GM10266 (cell line): ENCODE data around the gene PPP1R12B.
"Not testable (repeated sequence)": the region's sequence is repeated elsewhere in the genome, so short reads cannot be mapped to it uniquely, and the experiment has no call there.

Experiments used
- DNase-seq: peaks from one replicate; pipeline ENCODE4 v3.0.0; 2012; ENCODE audit errors: extremely low spot score
- CTCF ChIP-seq: IDR thresholded peaks from 2 replicates; pipeline ENCODE4 v1.5.1; 2012; ENCODE audit warnings: mild to moderate bottlenecking, low read depth; ENCODE audit not compliant: control insufficient read depth, insufficient read depth; ENCODE audit errors: missing control alignments

Gene PPP1R12B

DNA sequence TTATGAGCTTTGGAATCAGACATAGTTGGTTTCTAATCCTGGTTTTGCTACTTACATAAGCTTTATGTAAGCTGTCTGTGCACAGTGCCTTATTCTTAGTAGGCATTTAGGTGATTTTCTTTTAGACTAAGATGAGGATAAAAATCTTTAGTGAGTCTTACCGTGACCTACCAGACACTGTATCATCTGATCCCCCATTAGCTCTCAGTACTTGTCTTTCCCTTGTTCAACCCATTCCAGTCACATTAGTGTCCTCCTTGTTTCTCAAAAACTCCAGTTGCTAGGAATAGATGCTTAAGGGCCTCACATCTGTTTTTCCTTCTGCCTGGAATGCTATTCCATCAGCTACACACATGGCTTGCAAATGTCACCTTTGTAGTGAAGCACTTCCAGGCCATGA lies 18.8 kb downstream of the PPP1R12B start:
- DNase-seq, result no peak
- no peak for TF ChIP-seq CTCF

DNA sequence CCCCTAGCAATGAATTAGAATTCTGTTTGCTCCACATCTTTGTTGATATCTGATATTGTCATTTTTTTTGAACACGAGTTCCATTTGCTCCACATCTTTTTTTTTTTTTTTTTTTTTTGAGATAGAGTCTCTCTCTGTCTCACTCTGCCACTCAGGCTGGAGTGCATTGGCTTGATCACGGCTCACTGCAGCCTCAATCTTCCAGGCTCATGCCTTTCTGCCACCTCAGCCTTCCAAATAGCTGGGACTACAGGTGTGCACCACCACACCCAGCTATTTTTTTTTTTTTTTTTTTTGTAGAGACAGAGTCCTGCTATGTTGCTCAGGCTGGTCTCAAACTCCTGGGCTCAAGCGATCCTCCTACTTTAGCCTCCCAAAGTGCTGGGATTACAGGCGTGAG lies 22.4 kb downstream of the PPP1R12B start:
- not testable (repeated sequence) for DNase-seq

GRCh38 chr1:202374099-202374498 lies 25.6 kb downstream of the PPP1R12B start:
- no peak for TF ChIP-seq CTCF
- no peak for DNase-seq

DNA sequence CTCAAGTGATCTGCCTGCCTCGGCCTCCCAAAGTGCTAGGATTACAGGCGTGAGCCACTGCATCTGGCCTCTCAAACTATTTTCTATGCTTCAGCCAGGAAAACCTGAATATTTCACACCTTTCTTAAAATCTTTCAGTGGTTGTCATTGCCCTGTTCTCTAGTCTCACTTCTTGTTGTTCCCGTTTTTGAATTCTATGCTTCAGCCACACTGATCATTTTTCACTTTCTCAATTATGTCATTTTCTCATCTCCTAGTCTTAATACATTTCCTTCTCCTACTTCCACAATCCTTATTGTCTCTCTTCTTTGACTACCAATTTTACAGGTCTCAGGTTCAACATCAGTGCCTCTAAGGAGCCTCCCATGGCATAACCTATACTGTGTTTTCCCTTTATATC lies 26.7 kb downstream of the PPP1R12B start:
- DNase-seq, result peak; percentile 13

GRCh38 chr1:202376247-202376646 lies 27.7 kb downstream of the PPP1R12B start:
- no peak for TF ChIP-seq CTCF
- DNase-seq, result no peak

DNA sequence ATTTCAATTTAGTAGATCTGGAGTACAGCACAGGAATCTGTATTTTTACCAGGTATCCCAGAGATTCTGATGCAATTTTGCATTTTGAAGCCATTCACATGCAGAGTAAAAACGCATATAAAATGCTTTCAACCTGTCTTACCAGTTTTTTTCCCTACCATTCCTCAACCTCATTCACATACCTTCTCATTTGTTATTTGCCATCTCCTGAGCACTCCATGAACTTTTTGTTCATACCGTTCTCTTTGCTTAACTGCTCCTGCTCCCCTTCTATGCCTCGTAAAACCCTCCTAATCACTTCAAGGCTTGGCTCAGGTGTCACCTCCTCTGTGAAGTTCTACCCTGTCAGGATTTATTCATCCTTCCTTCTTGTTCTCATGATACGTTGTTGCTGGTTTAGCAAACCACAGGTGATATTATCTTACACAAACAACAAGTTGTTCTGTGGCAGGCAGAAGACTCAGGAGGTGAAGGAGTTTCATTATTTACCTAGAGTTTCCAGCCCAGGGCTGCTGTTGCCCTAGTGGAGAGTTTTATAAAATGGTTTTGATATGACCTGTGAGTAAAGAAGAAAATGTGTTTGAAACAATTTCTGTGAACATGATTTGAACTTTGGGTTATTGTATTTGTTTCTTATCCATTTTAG lies 31.5 kb downstream of the PPP1R12B start:
- not testable (repeated sequence) for DNase-seq

- not testable (repeated sequence) for DNase-seq
These were observed 32.0 kb downstream of the PPP1R12B start for GRCh38 chr1:202380535-202380934.

- not testable (repeated sequence) for DNase-seq
These were observed 33.4 kb downstream of the PPP1R12B start for GRCh38 chr1:202381867-202382266.

DNA sequence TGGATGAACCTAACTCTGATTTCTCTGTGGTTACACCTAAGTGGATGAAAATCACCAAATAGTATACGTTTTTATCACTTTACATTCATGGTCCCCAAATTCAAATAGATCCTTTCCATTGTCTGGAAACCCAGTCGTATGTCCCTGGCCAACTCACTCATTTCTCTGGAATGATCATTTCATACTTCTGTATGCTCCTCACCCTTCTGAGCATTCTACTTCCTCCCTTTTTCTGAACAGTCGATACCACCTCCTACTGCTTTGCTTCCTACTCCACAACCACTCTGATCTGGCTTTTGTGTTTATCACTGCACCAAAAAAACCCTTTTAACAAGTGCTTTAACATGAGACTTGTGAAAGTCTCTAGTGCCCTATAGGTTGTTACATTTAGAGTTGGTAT lies 47.3 kb downstream of the PPP1R12B start:
- not testable (repeated sequence) for DNase-seq

DNA sequence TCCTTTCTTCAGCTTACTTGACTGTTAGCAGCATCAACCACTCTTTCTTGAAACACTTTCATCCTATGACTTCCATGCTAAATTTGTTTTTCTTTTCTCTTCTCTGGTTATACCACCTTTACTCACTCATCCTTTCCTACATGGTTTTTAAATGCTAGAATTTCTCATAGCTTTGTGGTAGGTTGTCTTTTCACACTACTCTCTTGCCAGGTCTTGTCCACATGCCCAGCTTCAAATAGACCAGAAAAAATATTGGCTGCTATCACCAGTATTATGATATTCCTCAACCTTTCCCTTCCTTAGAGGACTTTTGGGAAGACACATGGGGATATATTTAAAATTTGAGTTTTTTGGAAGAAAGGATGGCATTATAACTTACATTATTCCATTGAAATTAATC lies 48.8 kb downstream of the PPP1R12B start:
- no peak for TF ChIP-seq CTCF
- no peak for DNase-seq

GRCh38 chr1:202398439-202398838 lies 49.9 kb downstream of the PPP1R12B start:
- DNase-seq, result not testable (repeated sequence)

DNA sequence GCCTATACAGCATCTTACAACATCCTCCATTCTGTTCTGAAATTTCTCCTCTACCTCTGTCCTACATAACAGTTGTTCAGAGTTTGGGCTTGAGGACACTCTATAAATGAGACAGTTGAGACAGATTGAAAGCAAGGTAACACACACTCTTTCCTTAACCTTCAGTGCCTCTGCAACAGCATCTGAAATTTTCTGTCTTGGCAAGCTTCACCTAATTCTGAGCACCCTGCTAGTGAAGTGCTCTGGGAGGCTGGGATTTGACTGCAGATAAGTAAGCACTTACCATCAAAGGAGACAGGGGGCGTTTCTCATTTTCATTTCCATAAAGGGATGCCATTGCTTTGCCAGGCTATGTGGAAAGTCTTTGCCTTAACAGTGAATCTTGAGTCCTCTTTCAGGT lies 53.3 kb downstream of the PPP1R12B start:
- not testable (repeated sequence) for DNase-seq

DNA sequence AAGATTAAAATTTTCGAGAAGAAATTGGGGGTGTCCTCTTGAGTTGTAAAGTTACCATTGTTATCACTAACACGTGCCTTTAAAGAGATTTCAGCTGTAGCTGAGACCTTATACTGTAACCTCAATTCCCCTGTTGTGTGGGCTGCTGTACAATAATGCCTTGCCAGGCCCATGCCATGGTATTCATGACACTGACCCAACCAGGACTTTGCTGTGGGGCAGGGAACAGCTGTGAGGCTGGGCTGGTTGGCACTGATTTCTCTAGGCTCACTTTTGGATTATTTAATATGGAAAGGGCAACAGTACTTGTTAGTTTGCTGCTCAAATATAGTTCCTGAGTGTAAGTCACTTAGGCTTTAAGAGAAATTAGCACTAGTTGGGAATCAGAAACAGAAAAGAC lies 54.9 kb downstream of the PPP1R12B start:
- not testable (repeated sequence) for DNase-seq
